GM21447 (cell line): ENCODE data around the gene RRN3.
A peak's percentile ranks its signal among the peaks of the same experiment; 100 is the strongest.
"Not testable (repeated sequence)": the region's sequence is repeated elsewhere in the genome, so short reads cannot be mapped to it uniquely, and the experiment has no call there.

Source experiments
- ATAC-seq: cut with Tn5 transposase; IDR thresholded peaks from one replicate; pipeline ENCODE4 v1.9.1; 2021; ENCODE audit not compliant: unreplicated experiment

The RRN3 gene

GRCh38 chr16:15100372-15100987 is 6.4 kb upstream of the RRN3 start:
- ATAC-seq: not testable (repeated sequence)

- ATAC-seq: not testable (repeated sequence)
Observed at GRCh38 chr16:15099366-15099909, 5.4 kb upstream of the RRN3 start.

GRCh38 chr16:15096583-15096972 is 2.5 kb upstream of the RRN3 start:
- not testable (repeated sequence) for ATAC-seq

- ATAC-seq: not testable (repeated sequence)
Observed at GRCh38 chr16:15093571-15093954, 509 bp downstream of the RRN3 start.

- ATAC-seq: not testable (repeated sequence)
Observed at GRCh38 chr16:15090663-15091269, 3.3 kb downstream of the RRN3 start.

- not testable (repeated sequence) for ATAC-seq
Observed at GRCh38 chr16:15082788-15083187, 11.3 kb downstream of the RRN3 start.

GRCh38 chr16:15080883-15081282 is 13.2 kb downstream of the RRN3 start:
- not testable (repeated sequence) for ATAC-seq

- ATAC-seq: not testable (repeated sequence)
Observed at GRCh38 chr16:15076161-15076560, 17.9 kb downstream of the RRN3 start.

GRCh38 chr16:15073101-15073500 is 21.0 kb downstream of the RRN3 start:
- no peak for ATAC-seq

- ATAC-seq: not testable (repeated sequence)
Observed at GRCh38 chr16:15071916-15072769, 21.9 kb downstream of the RRN3 start.

GRCh38 chr16:15071013-15071412 is 23.1 kb downstream of the RRN3 start:
- ATAC-seq: not testable (repeated sequence)

GRCh38 chr16:15066690-15067089 is 27.4 kb downstream of the RRN3 start:
- ATAC-seq: not testable (repeated sequence)

- not testable (repeated sequence) for ATAC-seq
Observed at GRCh38 chr16:15065961-15066360, 28.1 kb downstream of the RRN3 start.

- ATAC-seq: not testable (repeated sequence)
Observed at GRCh38 chr16:15062085-15062810, 31.8 kb downstream of the RRN3 start.

GRCh38 chr16:15059324-15059723 is 34.7 kb downstream of the RRN3 start:
- ATAC-seq: no peak

GRCh38 chr16:15057681-15058417 is 36.2 kb downstream of the RRN3 start:
- ATAC-seq: no peak

GRCh38 chr16:15055141-15056053 is 38.7 kb downstream of the RRN3 start:
- ATAC-seq: peak; percentile 39

GRCh38 chr16:15054357-15055140 is 39.5 kb downstream of the RRN3 start:
- no peak for ATAC-seq
